ENCODE data around the gene IER5. TPM values are rescaled to one million over a fixed set of nuclear protein-coding genes. Genes with fewer than 3 reads are reported as not detected.

The IER5 gene
- total RNA-seq, 2 experiments from 2014 or later, result 27.9 to 28.9 TPM

GRCh38 chr1:181089676-181090544, 1.4 kb downstream of the IER5 start:
- CTCF ChIA-PET, result interaction anchor here (0.5 to 19.3 kb wide), 14 partner anchors 9 to 573 kb away, joined by 3 to 229 read pairs (median 4); no protein-coding TSS in a partner anchor
- H3K27ac Mint-ChIP-seq, result peak overlapping the region; percentile 96
- H3K36me3 Mint-ChIP-seq, result peaks cover 41% of the 10 kb centered on the region
- intact Hi-C loops (cut with micrococcal nuclease), result loop anchor here (1.0 to 5.0 kb wide), 10 partner anchors 9 to 1208 kb away; partner anchors contain the start of genes ACBD6, STX6 and TOR1AIP1
- H3K9me3 Mint-ChIP-seq, result no peaks in the 10 kb centered on the region
- peaks cover 34% of the 10 kb centered on the region for H3K4me1 Mint-ChIP-seq (ENCODE audit: low read depth)
- H3K27me3 Mint-ChIP-seq, result peaks cover 2% of the 10 kb centered on the region
- POLR2A ChIA-PET, result interaction anchor here (0.9 to 7.7 kb wide), 23 partner anchors 7 to 588 kb away, joined by 3 to 168 read pairs (median 5); partner anchors contain the start of genes MR1 and STX6
- DNase-seq, result peak; percentile 87
- peak overlapping the region; percentile 91 for H3K4me3 Mint-ChIP-seq

- peak overlapping the region; percentile 91 for H3K4me3 Mint-ChIP-seq
- peaks cover 34% of the 10 kb centered on the region for H3K4me1 Mint-ChIP-seq (ENCODE audit: low read depth)
- CTCF ChIA-PET, result interaction anchor here (0.5 to 19.3 kb wide), 17 partner anchors 8 to 574 kb away, joined by 3 to 229 read pairs (median 4); partner anchors contain the start of gene MR1
- peaks cover 44% of the 10 kb centered on the region for H3K36me3 Mint-ChIP-seq
- peak; percentile 77 for DNase-seq
- intact Hi-C loops (cut with micrococcal nuclease), result loop anchor here (1.0 to 5.0 kb wide), 7 partner anchors 9 to 518 kb away; partner anchors contain the start of gene STX6
- H3K27ac Mint-ChIP-seq, result peak overlapping the region; percentile 96
- POLR2A ChIA-PET, result interaction anchor here (0.6 to 7.7 kb wide), 17 partner anchors 10 to 589 kb away, joined by 3 to 168 read pairs (median 5); partner anchors contain the start of genes MR1 and STX6
- H3K9me3 Mint-ChIP-seq, result no peaks in the 10 kb centered on the region
- peaks cover 2% of the 10 kb centered on the region for H3K27me3 Mint-ChIP-seq
These were observed 2.2 kb downstream of the IER5 start for GRCh38 chr1:181090641-181091126.

DNA sequence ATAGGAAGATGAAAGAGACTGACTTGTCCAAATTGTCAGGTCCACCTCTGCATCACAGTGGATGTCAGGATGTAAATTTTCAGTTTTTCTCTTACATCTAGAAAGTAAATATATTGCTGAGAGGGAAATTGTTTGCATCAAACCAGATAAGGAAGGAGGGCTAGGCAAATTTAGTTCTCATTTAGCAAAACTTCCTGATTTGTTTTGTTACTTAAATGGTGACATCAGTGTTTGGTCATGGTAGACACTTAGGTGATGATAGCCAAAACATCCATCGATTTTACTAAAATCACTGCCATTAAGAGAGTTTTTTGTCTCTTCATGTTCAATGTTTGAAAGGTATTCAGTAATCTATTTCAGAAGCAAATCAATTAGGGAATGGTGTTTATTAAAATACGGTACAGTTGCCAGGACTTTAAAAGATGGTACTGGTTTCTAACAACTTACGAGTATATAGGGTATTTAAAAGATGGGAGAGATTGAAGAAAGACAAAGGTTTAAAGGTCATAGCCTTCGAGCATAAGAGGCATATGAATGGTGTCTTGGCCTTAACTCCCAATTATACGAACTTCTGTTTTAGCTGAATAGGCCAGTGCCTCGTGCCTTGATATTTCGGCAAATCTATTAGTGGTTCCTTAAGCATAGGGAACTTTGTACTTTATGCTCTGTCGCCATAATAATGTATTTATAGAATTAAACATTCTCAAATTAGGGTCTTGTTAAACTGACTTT, 3.0 kb downstream of the IER5 start:
- Mint-ChIP-seq H3K27me3 (peaks cover 2% of the 10 kb centered on the region), H3K27ac (peak overlapping the region; percentile 96), H3K36me3 (peaks cover 44% of the 10 kb centered on the region), H3K9me3 (no peaks in the 10 kb centered on the region), H3K4me3 (peak overlapping the region; percentile 91), H3K4me1 (ENCODE audit: low read depth) (peaks cover 36% of the 10 kb centered on the region)
- CTCF ChIA-PET, result interaction anchor here (0.7 to 19.3 kb wide), 14 partner anchors 7 to 210 kb away, joined by 3 to 229 read pairs (median 4); partner anchors contain the start of gene MR1
- intact Hi-C loops (cut with micrococcal nuclease), result loop anchor here (2.0 to 5.0 kb wide), 2 partner anchors 461 to 519 kb away; no protein-coding TSS in a partner anchor
- DNase-seq, result no peak
- POLR2A ChIA-PET, result interaction anchor here (0.6 to 7.7 kb wide), 13 partner anchors 12 to 590 kb away, joined by 3 to 168 read pairs (median 10); partner anchors contain the start of genes MR1 and STX6

DNA sequence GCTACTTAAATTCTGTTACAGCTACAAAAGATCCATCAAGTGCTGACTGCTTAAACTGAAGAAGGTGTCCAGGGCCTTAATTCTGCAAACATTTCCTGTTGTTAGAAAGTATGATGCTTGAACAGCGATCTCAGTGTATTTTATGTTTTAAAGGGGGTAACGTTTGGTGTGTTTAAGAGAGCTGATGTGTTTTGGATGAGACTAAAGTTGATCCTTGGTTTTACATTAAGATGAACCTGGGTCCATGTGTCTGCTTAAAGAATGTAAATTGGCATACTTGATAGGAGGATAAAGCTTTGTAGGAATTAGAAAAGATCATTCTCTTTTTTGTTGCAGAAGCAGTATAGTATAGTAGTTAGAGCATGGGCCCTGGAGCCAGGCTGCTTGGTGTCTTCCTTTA, 3.6 kb downstream of the IER5 start:
- CTCF ChIA-PET, result interaction anchor here (0.8 to 19.3 kb wide), 6 partner anchors 12 to 210 kb away, joined by 3 to 229 read pairs (median 14); no protein-coding TSS in a partner anchor
- intact Hi-C loops (cut with micrococcal nuclease), result loop anchor here (5.0 kb wide), 1 partner anchor 520 kb away; no protein-coding TSS in a partner anchor

GRCh38 chr1:181092883-181093458, 4.5 kb downstream of the IER5 start:
- CTCF ChIA-PET, result interaction anchor here (3.6 to 19.3 kb wide), 3 partner anchors 11 to 56 kb away, joined by 24 to 229 read pairs (median 34); no protein-coding TSS in a partner anchor
- Mint-ChIP-seq H3K36me3 (peaks cover 44% of the 10 kb centered on the region), H3K9me3 (no peaks in the 10 kb centered on the region), H3K27me3 (peaks cover 2% of the 10 kb centered on the region), H3K4me3 (no peak overlapping the region), H3K27ac (no peak overlapping the region), H3K4me1 (ENCODE audit: low read depth) (peaks cover 38% of the 10 kb centered on the region)
- no peak for DNase-seq
- POLR2A ChIA-PET, result interaction anchor here (5.0 to 7.7 kb wide), 3 partner anchors 10 to 70 kb away, joined by 39 to 168 read pairs (median 91); partner anchors contain the start of gene STX6
- intact Hi-C loops (cut with micrococcal nuclease), result loop anchor here (5.0 kb wide), 1 partner anchor 521 kb away; no protein-coding TSS in a partner anchor

More for the DNA sequence above, 3.6 kb downstream of the IER5 start:
- H3K27me3 Mint-ChIP-seq, result peaks cover 2% of the 10 kb centered on the region
- H3K36me3 Mint-ChIP-seq, result peaks cover 44% of the 10 kb centered on the region
- H3K4me3 Mint-ChIP-seq, result peak overlapping the region; percentile 28
- no peak overlapping the region for H3K27ac Mint-ChIP-seq
- no peaks in the 10 kb centered on the region for H3K9me3 Mint-ChIP-seq
- DNase-seq, result no peak
- POLR2A ChIA-PET, result interaction anchor here (0.8 to 7.7 kb wide), 5 partner anchors 11 to 69 kb away, joined by 3 to 168 read pairs (median 39); partner anchors contain the start of gene STX6
- peaks cover 38% of the 10 kb centered on the region for H3K4me1 Mint-ChIP-seq (ENCODE audit: low read depth)

GRCh38 chr1:181094416-181095212, 6.1 kb downstream of the IER5 start:
- Mint-ChIP-seq H3K27ac (no peak overlapping the region), H3K4me1 (ENCODE audit: low read depth) (peaks cover 52% of the 10 kb centered on the region), H3K4me3 (no peak overlapping the region), H3K36me3 (peaks cover 39% of the 10 kb centered on the region), H3K9me3 (no peaks in the 10 kb centered on the region), H3K27me3 (no peaks in the 10 kb centered on the region)
- CTCF ChIA-PET, result interaction anchor here (19.3 kb wide), 1 partner anchor 47 kb away, joined by 229 read pairs; no protein-coding TSS in a partner anchor
- intact Hi-C loops (cut with micrococcal nuclease), result loop anchor here (5.0 kb wide), 1 partner anchor 522 kb away; no protein-coding TSS in a partner anchor
- no peak for DNase-seq
- POLR2A ChIA-PET, result no interaction called here

- no peak overlapping the region for H3K4me3 Mint-ChIP-seq
- ChIA-PET CTCF (interaction anchor here (19.3 kb wide), 1 partner anchor 46 kb away, joined by 229 read pairs; no protein-coding TSS in a partner anchor), POLR2A (no interaction called here)
- no peak for DNase-seq
- no peaks in the 10 kb centered on the region for H3K27me3 Mint-ChIP-seq
- peaks cover 33% of the 10 kb centered on the region for H3K36me3 Mint-ChIP-seq
- H3K27ac Mint-ChIP-seq, result no peak overlapping the region
- no peaks in the 10 kb centered on the region for H3K9me3 Mint-ChIP-seq
- intact Hi-C loops (cut with micrococcal nuclease), result no loop called here
- peaks cover 58% of the 10 kb centered on the region for H3K4me1 Mint-ChIP-seq (ENCODE audit: low read depth)
These were observed 6.8 kb downstream of the IER5 start for GRCh38 chr1:181095260-181095659.

- CTCF ChIA-PET, result interaction anchor here (19.3 kb wide), 1 partner anchor 46 kb away, joined by 229 read pairs; no protein-coding TSS in a partner anchor
- POLR2A ChIA-PET, result interaction anchor here (1.7 kb wide), 1 partner anchor 9 kb away, joined by 5 read pairs; no protein-coding TSS in a partner anchor
- Mint-ChIP-seq H3K36me3 (peaks cover 29% of the 10 kb centered on the region), H3K9me3 (no peaks in the 10 kb centered on the region), H3K27me3 (no peaks in the 10 kb centered on the region), H3K4me3 (no peak overlapping the region), H3K27ac (no peak overlapping the region), H3K4me1 (ENCODE audit: low read depth) (peaks cover 63% of the 10 kb centered on the region)
- DNase-seq, result no peak
- intact Hi-C loops (cut with micrococcal nuclease), result no loop called here
These were observed 7.3 kb downstream of the IER5 start for GRCh38 chr1:181095763-181096184.

DNA sequence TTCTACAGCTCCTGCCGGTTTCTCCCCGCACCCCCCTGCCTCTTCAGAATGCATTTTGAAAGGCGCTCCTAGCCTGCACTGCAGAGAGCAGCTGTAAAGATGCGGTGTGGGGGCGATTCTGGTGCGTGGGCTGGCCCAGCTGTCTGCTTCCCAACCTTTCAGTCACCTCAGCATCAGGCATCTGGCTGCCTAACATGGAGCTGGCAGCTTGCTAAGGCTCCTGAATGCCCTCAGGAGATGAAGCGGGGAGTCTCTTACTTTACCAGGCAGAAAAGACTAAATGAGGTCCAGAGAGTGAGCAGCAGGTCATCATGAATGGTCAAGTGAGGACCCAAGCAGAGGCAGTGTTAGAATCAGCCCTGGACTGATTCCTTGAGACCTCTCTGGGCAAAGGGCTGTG, 8.7 kb downstream of the IER5 start:
- H3K9me3 Mint-ChIP-seq, result no peaks in the 10 kb centered on the region

More for the DNA sequence above, 8.7 kb downstream of the IER5 start:
- Mint-ChIP-seq H3K4me1 (ENCODE audit: low read depth) (peaks cover 65% of the 10 kb centered on the region), H3K27me3 (no peaks in the 10 kb centered on the region), H3K36me3 (peaks cover 17% of the 10 kb centered on the region), H3K4me3 (no peak overlapping the region), H3K27ac (no peak overlapping the region)
- intact Hi-C loops (cut with micrococcal nuclease), result no loop called here
- CTCF ChIA-PET, result interaction anchor here (1.1 to 19.3 kb wide), 3 partner anchors 12 to 44 kb away, joined by 4 to 229 read pairs (median 5); no protein-coding TSS in a partner anchor
- no peak for DNase-seq
- POLR2A ChIA-PET, result interaction anchor here (0.9 to 11.4 kb wide), 4 partner anchors 7 to 75 kb away, joined by 3 to 168 read pairs (median 4); partner anchors contain the start of gene IER5
